ENCODE data around the gene HTD2. TPM values are rescaled to one million over a fixed set of nuclear protein-coding genes. Genes with fewer than 3 reads are reported as not detected.

The HTD2 gene
- total RNA-seq, 1 donor from 2014 or later: 10.5 TPM

DNA sequence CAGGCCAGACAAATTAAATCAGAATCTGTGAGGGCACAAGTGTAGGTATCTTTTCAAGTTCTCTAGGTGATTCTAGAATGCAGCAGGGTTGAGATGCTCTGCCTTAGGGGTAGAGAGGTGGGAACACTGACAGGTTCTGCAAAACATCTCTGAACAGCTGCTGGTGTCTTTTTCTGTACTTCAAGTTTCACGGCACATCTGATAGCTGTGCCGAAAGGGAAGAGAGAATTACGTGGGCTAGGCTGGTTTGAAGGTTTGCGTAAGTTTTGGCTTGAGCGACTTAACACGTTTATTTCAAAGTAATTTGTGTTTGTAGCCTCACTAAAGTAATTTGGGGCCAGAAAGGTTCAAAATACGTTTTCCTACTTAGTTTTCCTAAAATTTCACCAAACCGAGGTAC, 48.9 kb downstream of the HTD2 start:
- Mint-ChIP-seq H3K4me1 (ENCODE audit: low read depth) (peaks cover 70% of the 10 kb centered on the region), H3K36me3 (ENCODE audit: low read depth) (peaks cover 25% of the 10 kb centered on the region), H3K27me3 (ENCODE audit: low read depth) (no peaks in the 10 kb centered on the region), H3K9me3 (no peaks in the 10 kb centered on the region), H3K4me3 (ENCODE audit: low read depth) (no peak overlapping the region), H3K27ac (no peak overlapping the region)
- DNase-seq (ENCODE audit: low spot score): no peak
- intact Hi-C loops (cut with micrococcal nuclease): loop anchor here (5.0 to 10.0 kb wide), 2 partner anchors 90 to 117 kb away; no protein-coding TSS in a partner anchor

DNA sequence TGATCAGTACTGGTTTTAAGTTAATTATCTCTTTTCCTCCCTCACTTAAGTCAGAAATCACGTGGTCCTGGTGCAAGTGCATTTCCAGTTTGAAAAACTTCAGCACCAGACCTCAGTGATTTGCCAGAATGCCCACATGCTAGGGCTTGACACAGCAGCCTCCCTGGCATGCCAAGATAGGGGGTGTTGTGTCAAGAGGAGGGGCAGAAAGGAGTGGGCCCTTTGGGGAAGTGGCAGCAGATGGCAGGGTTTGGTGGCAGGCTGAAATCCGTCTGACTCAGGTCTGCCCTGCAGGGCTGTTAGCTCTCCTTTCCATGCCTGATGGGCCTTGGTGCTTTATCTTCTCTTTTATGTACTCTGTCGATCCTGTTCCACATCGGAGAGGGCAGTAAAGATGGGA, 49.7 kb downstream of the HTD2 start:
- DNase-seq (ENCODE audit: low spot score): no peak
- Mint-ChIP-seq H3K4me1 (ENCODE audit: low read depth) (peaks cover 62% of the 10 kb centered on the region), H3K36me3 (ENCODE audit: low read depth) (peaks cover 25% of the 10 kb centered on the region), H3K27ac (peak overlapping the region; percentile 95), H3K9me3 (no peaks in the 10 kb centered on the region), H3K4me3 (ENCODE audit: low read depth) (no peak overlapping the region), H3K27me3 (ENCODE audit: low read depth) (no peaks in the 10 kb centered on the region)
- intact Hi-C loops (cut with micrococcal nuclease): loop anchor here (5.0 to 10.0 kb wide), 2 partner anchors 91 to 116 kb away; no protein-coding TSS in a partner anchor

GRCh38 chr3:58357402-58357801, 51.1 kb downstream of the HTD2 start:
- peaks cover 23% of the 10 kb centered on the region for H3K36me3 Mint-ChIP-seq (ENCODE audit: low read depth)

GRCh38 chr3:58358092-58358491, 51.8 kb downstream of the HTD2 start:
- intact Hi-C loops (cut with micrococcal nuclease): loop anchor here (1.0 to 10.0 kb wide), 6 partner anchors 8 to 114 kb away; no protein-coding TSS in a partner anchor
- Mint-ChIP-seq H3K27ac (peak overlapping the region; percentile 95), H3K36me3 (ENCODE audit: low read depth) (peaks cover 17% of the 10 kb centered on the region), H3K4me3 (ENCODE audit: low read depth) (no peak overlapping the region), H3K27me3 (ENCODE audit: low read depth) (no peaks in the 10 kb centered on the region), H3K4me1 (ENCODE audit: low read depth) (peaks cover 51% of the 10 kb centered on the region), H3K9me3 (no peaks in the 10 kb centered on the region)
- DNase-seq (ENCODE audit: low spot score): no peak

More at GRCh38 chr3:58357402-58357801, 51.1 kb downstream of the HTD2 start:
- peaks cover 56% of the 10 kb centered on the region for H3K4me1 Mint-ChIP-seq (ENCODE audit: low read depth)
- intact Hi-C loops (cut with micrococcal nuclease): loop anchor here (5.0 to 10.0 kb wide), 2 partner anchors 93 to 115 kb away; no protein-coding TSS in a partner anchor
- no peaks in the 10 kb centered on the region for H3K27me3 Mint-ChIP-seq (ENCODE audit: low read depth)
- no peaks in the 10 kb centered on the region for H3K9me3 Mint-ChIP-seq
- peak overlapping the region; percentile 45 for H3K4me3 Mint-ChIP-seq (ENCODE audit: low read depth)
- H3K27ac Mint-ChIP-seq: peak overlapping the region; percentile 95
- no peak for DNase-seq (ENCODE audit: low spot score)

- Mint-ChIP-seq H3K27ac (peak overlapping the region; percentile 95), H3K9me3 (no peaks in the 10 kb centered on the region), H3K36me3 (ENCODE audit: low read depth) (peaks cover 21% of the 10 kb centered on the region), H3K4me1 (ENCODE audit: low read depth) (peaks cover 47% of the 10 kb centered on the region), H3K4me3 (ENCODE audit: low read depth) (no peak overlapping the region), H3K27me3 (ENCODE audit: low read depth) (no peaks in the 10 kb centered on the region)
- intact Hi-C loops (cut with micrococcal nuclease): loop anchor here (1.0 to 10.0 kb wide), 6 partner anchors 7 to 113 kb away; no protein-coding TSS in a partner anchor
- no peak for DNase-seq (ENCODE audit: low spot score)
These were observed 52.5 kb downstream of the HTD2 start for GRCh38 chr3:58358808-58359207.

DNA sequence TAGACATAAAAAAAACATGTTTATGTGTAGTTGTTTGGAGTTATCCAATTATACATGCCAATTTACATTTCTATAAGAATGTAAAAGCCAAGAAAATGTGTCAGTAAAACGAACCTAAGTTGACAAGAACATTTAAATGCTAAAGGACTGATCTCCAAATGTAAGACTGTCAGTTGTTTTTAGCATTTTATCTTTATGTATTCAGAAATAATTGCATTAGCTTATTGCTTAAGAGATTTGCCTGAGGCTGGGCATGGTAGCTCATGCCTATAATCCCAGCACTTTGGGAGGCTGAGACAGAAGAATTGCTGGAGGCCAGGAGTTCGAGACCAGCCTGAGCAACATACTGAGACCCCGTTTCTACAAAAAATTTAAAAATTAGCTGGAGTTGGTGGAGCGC, 53.3 kb downstream of the HTD2 start:
- Mint-ChIP-seq H3K27ac (peak overlapping the region; percentile 42), H3K9me3 (no peaks in the 10 kb centered on the region), H3K36me3 (ENCODE audit: low read depth) (peaks cover 21% of the 10 kb centered on the region), H3K4me1 (ENCODE audit: low read depth) (peaks cover 49% of the 10 kb centered on the region), H3K4me3 (ENCODE audit: low read depth) (no peak overlapping the region), H3K27me3 (ENCODE audit: low read depth) (no peaks in the 10 kb centered on the region)
- no peak for DNase-seq (ENCODE audit: low spot score)
- intact Hi-C loops (cut with micrococcal nuclease): loop anchor here (2.0 to 10.0 kb wide), 3 partner anchors 55 to 113 kb away; no protein-coding TSS in a partner anchor

DNA sequence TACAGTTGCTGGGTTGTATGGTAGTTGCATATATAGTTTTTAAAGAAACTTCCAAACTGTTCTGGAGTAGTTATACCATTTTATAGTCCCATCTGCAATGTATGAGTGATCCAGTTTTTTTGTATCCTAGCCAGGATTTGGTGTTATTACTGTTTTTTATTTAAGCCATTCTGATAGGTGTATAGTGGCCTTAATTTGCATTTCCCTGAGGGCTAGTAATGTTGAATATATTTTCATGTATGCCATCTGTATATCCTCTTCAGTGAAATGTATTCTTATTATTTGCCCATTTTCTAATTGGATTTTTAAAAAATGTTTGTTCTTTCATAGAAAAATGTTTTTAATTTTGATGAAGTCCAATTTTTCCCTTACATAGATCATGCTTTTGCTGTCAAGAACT, 55.5 kb downstream of the HTD2 start:
- Mint-ChIP-seq H3K36me3 (ENCODE audit: low read depth) (peaks cover 41% of the 10 kb centered on the region), H3K27me3 (ENCODE audit: low read depth) (no peaks in the 10 kb centered on the region), H3K4me3 (ENCODE audit: low read depth) (no peak overlapping the region), H3K27ac (no peak overlapping the region), H3K9me3 (no peaks in the 10 kb centered on the region), H3K4me1 (ENCODE audit: low read depth) (peaks cover 50% of the 10 kb centered on the region)
- intact Hi-C loops (cut with micrococcal nuclease): no loop called here
- DNase-seq (ENCODE audit: low spot score): no peak

DNA sequence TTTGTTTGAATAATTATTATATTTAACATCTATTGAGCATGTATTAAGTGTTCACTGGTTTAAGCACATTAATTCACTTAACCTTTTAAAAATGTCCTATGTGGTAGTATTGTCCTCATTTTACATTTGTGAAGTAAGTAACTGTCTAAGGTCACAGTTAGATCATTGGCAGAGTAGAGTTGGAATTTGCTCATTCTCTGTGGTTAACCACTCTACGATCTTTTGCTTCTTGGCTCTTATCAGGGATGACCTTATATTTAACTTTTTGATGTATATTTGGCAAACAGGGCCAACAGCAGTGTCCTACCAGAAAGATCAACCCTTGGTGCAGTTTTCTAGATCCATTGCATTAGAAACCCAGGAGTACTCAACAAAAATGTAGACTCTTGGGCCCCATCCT, 60.4 kb downstream of the HTD2 start:
- Mint-ChIP-seq H3K36me3 (ENCODE audit: low read depth) (peaks cover 55% of the 10 kb centered on the region), H3K9me3 (no peaks in the 10 kb centered on the region), H3K4me3 (ENCODE audit: low read depth) (peak overlapping the region; percentile 7), H3K4me1 (ENCODE audit: low read depth) (peaks cover 48% of the 10 kb centered on the region), H3K27me3 (ENCODE audit: low read depth) (no peaks in the 10 kb centered on the region), H3K27ac (peak overlapping the region; percentile 76)
- DNase-seq (ENCODE audit: low spot score): no peak
- intact Hi-C loops (cut with micrococcal nuclease): loop anchor here (1.0 kb wide), 1 partner anchor 8 kb away; no protein-coding TSS in a partner anchor

GRCh38 chr3:58369038-58369437, 62.7 kb downstream of the HTD2 start:
- Mint-ChIP-seq H3K27me3 (ENCODE audit: low read depth) (no peaks in the 10 kb centered on the region), H3K4me3 (ENCODE audit: low read depth) (no peak overlapping the region), H3K27ac (no peak overlapping the region), H3K9me3 (no peaks in the 10 kb centered on the region), H3K4me1 (ENCODE audit: low read depth) (peaks cover 44% of the 10 kb centered on the region), H3K36me3 (ENCODE audit: low read depth) (peaks cover 54% of the 10 kb centered on the region)
- DNase-seq (ENCODE audit: low spot score): no peak
- intact Hi-C loops (cut with micrococcal nuclease): no loop called here

Other genes with a start within 250 kb of the HTD2 start
- not detected in 2 replicates for gene DNASE1L3, start 95.5 kb upstream of the HTD2 start, total RNA-seq
- gene ABHD6, start 68.7 kb upstream of the HTD2 start, total RNA-seq: 26.4 and 28.2 TPM in 2 replicates
- 21.8 and 23.8 TPM in 2 replicates for gene RPP14, start 275 bp upstream of the HTD2 start, total RNA-seq
- 47.6 and 48.7 TPM in 2 replicates for gene PXK, start 26.4 kb downstream of the HTD2 start, total RNA-seq
- gene PDHB, start 127.3 kb downstream of the HTD2 start, total RNA-seq: 79.3 and 82.7 TPM in 2 replicates
- 7.2 and 8.7 TPM in 2 replicates for gene KCTD6, start 185.6 kb downstream of the HTD2 start, total RNA-seq
- not detected in 2 replicates for gene ACOX2, start 230.7 kb downstream of the HTD2 start, total RNA-seq

Data from activated T-helper 2 cell treated with anti-CD3 and anti-CD28 coated beads, Interferon-gamma antibody, Interleukin-2, Interleukin-4, amounts not matched to agents 10 μg/mL and 5 μg/mL and 100 μg/mL, durations not matched to agents 14 hours and 24 hours and 36 hours (primary cell).